GM18951 (cell line): ENCODE results near the gene PITRM1.

Experiments
- POLR2A ChIP-seq: IDR thresholded peaks from 4 replicates; pipeline ENCODE4 v1.6.1; 2011; ENCODE audit warnings: mild to moderate bottlenecking; ENCODE audit not compliant: insufficient read length, insufficient read depth; ENCODE audit errors: extremely low read depth
- in situ Hi-C: fragments of 300-500 bp; cut with MboI; formaldehyde crosslinking; loops from one replicate; pipeline ENCODE4 v1.12.0; 2022; ENCODE audit warnings: low sequenced_read_pairs, mixed read lengths, inconsistent platforms; ENCODE audit not compliant: unreplicated experiment

The PITRM1 gene

DNA sequence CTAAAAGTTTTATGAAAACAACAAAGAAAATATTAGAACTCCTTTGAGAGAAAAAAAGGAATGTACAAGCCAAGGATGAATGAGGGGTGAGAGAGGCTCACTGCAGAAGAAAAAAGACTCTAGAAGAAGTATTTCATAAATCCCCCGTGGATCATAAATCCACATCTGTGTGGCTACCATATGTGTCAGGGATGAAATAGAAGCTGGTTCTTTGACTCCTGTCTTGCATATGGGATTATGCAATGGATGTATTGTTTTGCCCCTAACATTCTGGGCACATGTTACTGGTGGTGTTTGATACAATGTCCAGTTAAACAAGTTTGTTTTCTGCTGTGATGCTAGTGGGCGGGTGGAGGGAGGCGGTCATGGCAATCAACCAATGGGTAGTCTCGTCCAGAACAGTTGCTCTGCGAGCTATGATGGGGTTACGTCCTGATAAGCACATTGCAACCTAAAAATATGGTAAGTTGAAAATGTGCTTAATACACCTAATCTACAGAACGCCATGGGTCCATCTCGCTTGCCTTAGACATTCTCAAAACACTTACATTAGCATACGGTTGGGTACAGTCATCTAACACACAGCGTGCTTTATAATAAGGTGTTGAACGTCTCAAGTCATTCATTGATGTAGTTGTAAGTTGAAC lies 34.1 kb upstream of the PITRM1 start:
- in situ Hi-C loops: no loop called here
- TF ChIP-seq POLR2A: no peak

DNA sequence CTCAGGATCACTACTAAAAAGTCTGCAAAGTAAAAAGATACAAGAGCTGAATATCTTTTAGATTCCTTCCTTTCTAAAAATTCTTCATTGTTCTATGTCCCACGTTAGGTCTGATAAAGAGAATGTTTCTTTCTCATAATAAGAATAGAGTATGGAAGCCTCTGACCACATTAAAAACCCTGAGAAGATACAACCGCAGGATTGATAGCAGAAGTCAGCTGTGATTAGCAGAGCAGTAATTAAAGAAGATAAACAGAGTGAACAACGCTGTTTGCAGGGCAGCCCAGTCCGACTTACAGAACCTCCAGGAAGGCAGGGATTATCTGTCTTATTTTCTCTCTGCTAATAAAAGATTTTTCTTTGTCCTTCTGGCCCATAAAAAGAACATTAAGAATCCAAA lies 31.4 kb upstream of the PITRM1 start:
- TF ChIP-seq POLR2A: no peak
- in situ Hi-C loops: no loop called here

DNA sequence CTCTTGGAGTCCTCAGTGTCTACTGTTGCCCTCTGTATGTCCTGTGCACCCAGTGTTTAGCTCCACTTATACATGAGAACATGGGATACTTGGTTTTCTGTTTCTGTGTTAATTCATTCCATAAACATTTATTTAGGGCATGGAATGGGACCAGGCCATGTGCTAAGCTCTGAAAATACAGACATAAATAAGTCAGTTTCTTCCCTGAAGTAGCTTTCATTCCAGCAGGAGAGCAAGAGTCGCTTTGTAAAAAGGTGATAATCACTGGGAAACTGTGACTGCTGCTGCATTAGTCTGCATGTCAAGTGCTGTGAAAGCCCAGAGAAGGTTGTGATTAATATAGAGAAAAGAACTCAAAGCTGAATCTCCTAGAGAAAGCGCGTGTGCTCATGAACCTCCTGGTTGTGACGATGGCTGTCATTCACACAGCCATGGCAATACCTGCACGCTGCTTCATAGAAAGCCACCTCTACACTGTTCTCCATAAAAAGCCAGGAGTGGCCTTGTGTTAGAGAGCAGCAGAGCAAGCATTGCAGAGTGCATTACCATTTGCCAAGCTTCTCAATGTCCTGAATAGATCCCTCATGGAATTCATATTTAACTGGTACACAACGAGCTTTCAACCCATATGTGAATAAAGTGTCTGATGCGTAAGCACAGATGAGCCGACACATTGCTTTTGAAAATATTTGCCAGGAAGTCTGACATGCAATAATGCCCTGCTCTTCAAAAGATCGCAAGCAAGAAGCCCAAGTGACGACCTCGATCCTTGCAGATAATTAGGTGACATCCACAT lies 30.6 kb upstream of the PITRM1 start:
- in situ Hi-C loops: no loop called here
- TF ChIP-seq POLR2A: no peak

DNA sequence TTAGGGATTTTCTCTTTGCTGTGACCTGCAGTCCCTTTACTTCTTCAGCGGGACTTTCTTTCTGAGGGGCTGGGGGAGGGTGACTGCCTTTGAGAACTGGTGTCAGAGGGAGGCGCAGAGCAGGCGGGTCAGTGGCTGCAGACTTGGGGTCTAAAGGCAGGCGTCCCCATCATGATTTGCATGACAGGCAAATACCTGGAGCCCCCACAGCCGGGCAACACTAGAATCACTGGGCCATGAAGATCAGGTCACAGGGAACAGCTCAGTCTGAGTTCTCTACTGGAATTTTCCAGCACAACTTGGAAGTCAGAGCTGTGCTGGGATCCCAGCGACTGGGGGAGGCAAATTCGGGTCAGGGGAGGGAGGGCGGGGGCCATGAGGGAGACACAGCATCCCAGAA lies 29.2 kb upstream of the PITRM1 start:
- no peak for TF ChIP-seq POLR2A
- in situ Hi-C loops: no loop called here

DNA sequence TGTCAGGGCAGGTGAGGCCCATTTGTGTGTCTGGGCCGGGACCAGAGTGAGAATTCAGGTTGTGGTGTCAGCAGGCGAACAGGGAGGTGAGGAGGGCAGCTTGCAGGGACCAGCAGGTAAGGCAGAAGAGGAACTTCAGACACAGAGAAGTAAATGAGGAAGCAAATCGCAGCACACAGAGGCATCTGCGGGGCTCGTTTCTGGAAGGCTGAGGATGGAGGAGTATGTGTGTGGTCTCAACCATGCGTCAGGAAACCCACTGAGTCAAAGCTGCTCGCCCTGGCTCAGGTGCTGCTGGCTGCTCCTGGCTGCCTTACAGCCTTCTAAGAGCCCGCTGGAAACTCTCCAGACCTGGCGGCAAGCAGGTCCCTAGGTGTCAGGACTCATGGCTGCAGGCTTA lies 26.9 kb upstream of the PITRM1 start:
- in situ Hi-C loops: no loop called here
- TF ChIP-seq POLR2A: no peak

DNA sequence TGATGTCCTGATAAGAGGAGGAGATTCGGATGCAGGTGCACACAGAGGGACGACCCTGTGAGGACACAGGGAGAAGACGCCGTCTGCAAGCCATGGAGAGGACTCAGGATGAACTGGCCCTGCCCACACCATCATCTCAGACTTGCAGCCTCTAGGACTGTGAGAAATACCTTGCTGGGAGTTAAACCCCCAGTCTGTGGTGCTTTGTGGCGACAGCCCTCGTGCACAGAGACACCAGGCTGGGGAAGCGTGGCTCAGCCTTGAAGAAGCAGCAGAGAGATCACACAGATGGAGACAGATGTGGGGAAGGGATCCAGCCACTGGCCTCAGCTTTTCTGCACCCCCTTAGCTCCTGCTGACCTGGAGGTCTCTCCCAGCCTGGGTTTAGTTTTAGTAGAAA lies 26.3 kb upstream of the PITRM1 start:
- in situ Hi-C loops: no loop called here
- no peak for TF ChIP-seq POLR2A

DNA sequence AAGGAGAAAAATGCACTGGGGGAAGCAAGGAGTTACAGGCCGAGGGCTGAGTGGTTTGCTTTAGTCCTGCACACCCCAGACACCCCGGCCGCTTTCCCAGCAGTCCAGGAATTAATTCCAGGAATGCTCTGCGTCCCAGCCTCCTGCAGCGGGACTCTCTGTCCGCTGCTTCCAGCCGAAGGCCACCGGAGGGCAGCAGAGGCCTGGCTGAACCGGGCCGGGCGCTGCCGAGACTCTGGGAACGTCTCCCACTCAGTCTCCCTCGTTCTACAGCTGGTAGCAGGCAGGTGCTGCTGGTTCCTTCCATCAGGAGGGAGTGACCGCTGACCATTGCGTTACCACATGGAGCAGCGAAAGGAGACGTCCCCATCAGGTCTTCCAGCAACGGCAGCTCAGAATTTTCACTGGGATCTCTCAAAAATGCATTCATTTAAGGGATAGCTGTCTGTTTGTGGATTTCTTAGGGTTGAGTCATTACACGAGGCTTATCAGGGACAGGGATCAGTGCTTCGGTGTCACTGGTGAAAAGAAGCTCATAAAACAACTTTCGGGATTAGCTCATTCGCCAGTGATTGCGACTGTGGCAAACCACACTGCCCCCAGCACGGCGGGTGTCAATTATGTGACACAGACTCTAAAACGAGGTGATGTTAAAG lies 24.9 kb upstream of the PITRM1 start:
- in situ Hi-C loops: no loop called here
- TF ChIP-seq POLR2A: no peak

DNA sequence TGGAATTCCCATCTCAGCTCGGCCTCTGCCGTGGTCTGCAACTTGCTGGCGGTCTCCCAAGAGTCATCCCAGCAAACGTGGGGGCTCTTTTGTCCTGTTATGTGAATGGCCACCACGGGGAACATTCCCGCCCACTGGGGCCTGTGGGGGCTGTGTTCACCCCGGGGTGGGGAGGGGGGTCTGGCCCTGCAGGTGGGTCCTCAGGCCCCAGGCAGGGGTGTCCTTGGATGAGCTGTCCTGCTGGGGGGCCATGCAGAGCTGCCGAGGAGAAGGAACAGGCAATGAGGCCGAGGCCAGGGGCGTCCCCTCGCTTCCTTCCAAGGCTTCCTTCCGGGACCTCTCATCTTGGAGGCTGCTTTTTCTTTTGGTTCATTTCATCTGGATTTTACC lies 24.4 kb upstream of the PITRM1 start:
- TF ChIP-seq POLR2A: no peak
- in situ Hi-C loops: no loop called here

DNA sequence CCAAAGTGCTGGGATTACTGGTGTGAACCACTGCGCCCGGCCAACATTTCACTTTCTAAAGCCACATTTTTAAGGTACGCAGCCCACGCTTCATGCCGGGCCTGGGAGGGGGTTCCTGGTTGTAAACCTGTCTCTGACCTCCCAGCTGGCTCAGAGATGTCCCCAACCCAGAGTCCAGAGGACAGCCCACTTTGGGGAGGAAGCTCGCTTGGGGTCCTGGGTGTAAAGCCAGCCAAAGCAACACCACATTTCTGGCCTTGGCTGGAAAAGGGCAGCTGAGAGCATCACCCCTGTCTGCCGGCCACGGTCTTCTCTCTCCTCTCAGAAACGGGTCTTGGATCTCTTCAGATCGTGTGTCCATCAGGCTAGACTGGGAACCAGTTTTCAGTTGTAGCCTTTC lies 23.9 kb upstream of the PITRM1 start:
- in situ Hi-C loops: no loop called here
- no peak for TF ChIP-seq POLR2A

DNA sequence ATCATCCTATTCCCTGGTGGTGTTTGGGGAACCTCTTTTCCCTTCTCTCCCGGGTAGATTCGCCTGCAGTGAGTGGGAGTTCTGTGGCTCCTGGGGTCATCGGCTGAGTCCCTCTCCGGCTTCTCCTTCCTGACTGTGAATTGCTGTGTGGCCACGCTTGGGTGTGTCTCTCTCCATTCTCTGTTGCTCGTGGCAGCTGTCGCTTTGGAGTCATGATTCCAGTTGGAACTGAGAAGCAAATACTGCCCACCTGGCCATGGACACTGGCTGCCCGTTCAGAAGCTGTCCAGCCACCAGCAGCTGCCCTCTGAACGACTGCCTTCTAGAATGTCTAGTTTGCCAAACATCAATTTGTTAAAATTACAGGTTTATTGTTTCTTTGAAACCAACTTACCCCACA lies 23.1 kb upstream of the PITRM1 start:
- TF ChIP-seq POLR2A: no peak
- in situ Hi-C loops: no loop called here

DNA sequence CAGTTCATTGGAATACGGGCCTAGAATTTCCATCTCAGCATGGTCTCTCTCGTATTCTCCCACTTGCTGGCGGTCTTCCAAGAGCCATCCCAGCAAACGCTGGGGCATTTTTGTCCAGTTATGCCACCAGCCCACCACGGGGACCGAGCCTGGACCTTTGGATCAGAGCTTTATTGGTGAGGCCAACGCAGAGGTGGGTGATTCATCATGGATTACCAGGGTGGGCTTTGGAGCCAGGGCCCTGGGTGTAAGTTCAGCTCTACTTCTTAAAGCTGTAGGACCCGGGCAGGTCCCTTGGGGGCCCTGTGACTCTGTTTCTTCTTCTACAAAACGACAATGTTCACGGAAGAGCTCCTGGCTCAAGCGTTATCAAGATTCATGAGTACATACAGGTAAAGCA lies 22.7 kb upstream of the PITRM1 start:
- no peak for TF ChIP-seq POLR2A
- in situ Hi-C loops: no loop called here

DNA sequence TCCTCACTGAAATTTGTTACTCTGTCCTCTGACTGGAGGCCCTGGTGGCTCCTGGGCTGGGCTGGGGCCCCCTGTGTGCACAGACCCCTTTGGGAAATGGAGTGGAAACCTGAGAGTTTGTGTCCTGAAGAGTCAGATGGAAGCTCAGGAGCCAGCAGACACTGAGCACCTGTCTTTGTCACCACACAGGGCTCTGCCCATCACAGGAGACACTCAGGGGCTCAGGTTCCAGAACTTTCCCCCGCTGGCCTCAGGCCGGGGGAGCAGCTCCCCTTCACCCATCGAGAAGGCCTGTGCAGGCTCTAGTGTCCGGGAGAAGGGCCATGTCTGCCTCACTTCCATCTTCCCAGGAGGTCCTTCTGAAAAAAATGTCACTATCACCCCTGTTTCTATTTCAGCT lies 22.3 kb upstream of the PITRM1 start:
- in situ Hi-C loops: no loop called here
- TF ChIP-seq POLR2A: no peak

DNA sequence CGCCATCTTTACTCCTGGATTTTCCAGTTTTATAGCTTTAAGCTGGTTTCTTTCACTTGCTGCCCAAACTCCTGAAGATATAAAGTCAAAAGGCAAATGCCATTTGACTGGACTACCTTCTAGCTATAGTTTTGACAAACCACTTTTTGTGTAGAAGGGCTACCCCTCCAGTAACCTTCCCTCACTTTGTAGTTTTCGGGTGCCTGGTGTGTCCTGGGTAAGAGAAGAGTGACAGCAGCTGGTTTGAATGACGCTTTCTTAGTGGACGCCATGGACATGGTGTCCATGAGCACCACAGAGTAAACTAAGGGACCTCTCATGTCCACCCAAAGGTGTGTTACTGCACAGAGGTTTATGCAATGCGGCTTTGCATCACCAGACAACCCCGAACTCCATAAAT lies 21.2 kb upstream of the PITRM1 start:
- TF ChIP-seq POLR2A: no peak
- in situ Hi-C loops: no loop called here
